Chondrocyte (in vitro differentiated cells): ENCODE results near the gene OR52E8. TPM values are rescaled to one million over a fixed set of nuclear protein-coding genes. Genes with fewer than 3 reads are reported as not detected.

Source experiments
- DNase-seq: peaks from one replicate; pipeline ENCODE4 v3.0.0; 2021; ENCODE audit warnings: mixed read lengths, low spot score
- H3K27ac Mint-ChIP-seq: one replicate; pipeline ENCODE4 v1.8.0; 2021; ENCODE audit warnings: mild to moderate bottlenecking, moderate library complexity, mixed read lengths; ENCODE audit not compliant: unreplicated experiment
- H3K27me3 Mint-ChIP-seq: 2 replicates; pipeline ENCODE4 v1.8.0; 2021; ENCODE audit warnings: low read depth, mixed read lengths
- H3K36me3 Mint-ChIP-seq: 2 replicates; pipeline ENCODE4 v1.8.0; 2021; ENCODE audit warnings: low read depth, mixed read lengths
- H3K4me1 Mint-ChIP-seq: 2 replicates; pipeline ENCODE4 v1.8.0; 2021; ENCODE audit warnings: low read depth, mild to moderate bottlenecking, mixed read lengths
- H3K4me3 Mint-ChIP-seq: one replicate; pipeline ENCODE4 v1.8.0; 2021; ENCODE audit warnings: mild to moderate bottlenecking, moderate library complexity, mixed read lengths; ENCODE audit not compliant: unreplicated experiment
- H3K9me3 Mint-ChIP-seq: 2 replicates; pipeline ENCODE4 v1.8.0; 2021; ENCODE audit warnings: low read depth, mixed read lengths
- total RNA-seq: library from RNA; stranded (reverse); gene quantifications from 3 replicates; pipeline ENCODE4 v1.2.1, GENCODE V29; 2021
- TF ChIP-seq, protein P1 (sequence below): fragments of 200-600 bp; sonication (generic); IDR thresholded peaks from 2 replicates; pipeline ENCODE4 v1.5.0; 2021; ENCODE audit warnings: antibody characterized with exemption, mild to moderate bottlenecking, moderate library complexity

OR52E8 gene
- total RNA-seq, 1 donor from 2014 or later, result not detected

DNA sequence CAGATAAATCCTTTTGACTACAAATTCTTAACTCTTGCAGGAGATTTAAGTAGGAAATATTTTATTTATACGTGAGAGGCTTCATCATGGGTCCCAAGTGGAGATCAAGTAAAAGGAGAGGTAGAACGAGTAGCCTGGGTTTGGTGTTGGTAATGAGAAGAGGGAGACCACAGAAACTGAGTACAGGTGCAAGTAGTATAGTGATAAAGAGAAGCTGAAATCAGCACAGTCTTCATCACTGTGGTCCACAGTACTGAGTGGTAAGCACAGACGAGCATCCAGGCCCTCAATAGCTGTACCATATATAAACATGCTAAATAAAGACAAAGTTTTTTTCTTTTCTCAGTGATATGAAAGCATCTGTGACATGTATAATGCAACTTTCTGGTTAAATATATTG is 29.7 kb upstream of the OR52E8 start:
- Mint-ChIP-seq H3K4me3 (no peak overlapping the region), H3K36me3 (no peaks in the 10 kb centered on the region), H3K4me1 (no peaks in the 10 kb centered on the region), H3K27me3 (peaks cover 20% of the 10 kb centered on the region), H3K27ac (no peak overlapping the region), H3K9me3 (no peaks in the 10 kb centered on the region)
- TF ChIP-seq, protein P1, sequence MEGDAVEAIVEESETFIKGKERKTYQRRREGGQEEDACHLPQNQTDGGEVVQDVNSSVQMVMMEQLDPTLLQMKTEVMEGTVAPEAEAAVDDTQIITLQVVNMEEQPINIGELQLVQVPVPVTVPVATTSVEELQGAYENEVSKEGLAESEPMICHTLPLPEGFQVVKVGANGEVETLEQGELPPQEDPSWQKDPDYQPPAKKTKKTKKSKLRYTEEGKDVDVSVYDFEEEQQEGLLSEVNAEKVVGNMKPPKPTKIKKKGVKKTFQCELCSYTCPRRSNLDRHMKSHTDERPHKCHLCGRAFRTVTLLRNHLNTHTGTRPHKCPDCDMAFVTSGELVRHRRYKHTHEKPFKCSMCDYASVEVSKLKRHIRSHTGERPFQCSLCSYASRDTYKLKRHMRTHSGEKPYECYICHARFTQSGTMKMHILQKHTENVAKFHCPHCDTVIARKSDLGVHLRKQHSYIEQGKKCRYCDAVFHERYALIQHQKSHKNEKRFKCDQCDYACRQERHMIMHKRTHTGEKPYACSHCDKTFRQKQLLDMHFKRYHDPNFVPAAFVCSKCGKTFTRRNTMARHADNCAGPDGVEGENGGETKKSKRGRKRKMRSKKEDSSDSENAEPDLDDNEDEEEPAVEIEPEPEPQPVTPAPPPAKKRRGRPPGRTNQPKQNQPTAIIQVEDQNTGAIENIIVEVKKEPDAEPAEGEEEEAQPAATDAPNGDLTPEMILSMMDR, result no peak
- no peak for DNase-seq

DNA sequence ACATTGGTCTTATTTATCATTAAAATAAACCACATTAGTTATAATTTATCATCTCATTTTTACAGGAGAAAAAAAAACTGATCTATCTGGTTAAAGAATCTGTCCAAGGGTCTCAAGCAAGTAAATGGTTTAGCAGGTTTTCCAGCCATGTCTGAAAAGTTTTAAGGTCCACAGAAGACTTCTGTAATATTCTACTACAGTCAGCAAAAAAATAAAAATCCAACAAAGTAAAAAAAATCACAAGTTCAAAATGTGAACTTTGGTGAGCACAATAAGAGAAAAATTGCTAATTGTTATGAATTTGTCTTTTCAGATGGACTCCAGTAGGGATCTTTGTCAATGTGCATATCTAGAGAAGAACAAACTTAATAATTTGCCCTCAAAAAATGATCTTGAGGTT is 24.3 kb upstream of the OR52E8 start:
- H3K27ac Mint-ChIP-seq, result no peak overlapping the region
- no peak overlapping the region for H3K4me3 Mint-ChIP-seq
- no peaks in the 10 kb centered on the region for H3K9me3 Mint-ChIP-seq
- no peak for DNase-seq
- peaks cover 11% of the 10 kb centered on the region for H3K27me3 Mint-ChIP-seq
- TF ChIP-seq, protein P1, result no peak
- H3K4me1 Mint-ChIP-seq, result no peaks in the 10 kb centered on the region
- H3K36me3 Mint-ChIP-seq, result no peaks in the 10 kb centered on the region

DNA sequence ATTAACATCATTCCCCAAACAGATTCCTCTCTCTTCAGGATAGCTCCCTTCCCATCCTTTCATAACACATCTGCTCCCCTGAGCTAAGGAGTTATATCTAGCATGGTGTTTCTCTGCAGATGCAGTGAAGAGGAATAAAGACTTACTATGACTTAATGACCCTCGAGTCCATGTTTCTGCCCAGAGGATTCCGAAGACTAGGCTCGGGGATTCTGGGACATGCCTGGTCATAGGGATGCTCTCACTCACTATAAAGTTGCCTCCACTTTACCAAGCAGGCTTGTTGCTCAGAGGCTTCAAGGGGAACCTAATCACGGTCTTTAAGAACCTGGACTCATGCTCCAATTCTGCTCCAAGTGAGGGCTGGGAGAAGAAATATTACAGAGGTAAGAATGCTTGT is 22.8 kb upstream of the OR52E8 start, which contains the start of gene OR52E4:
TSS of gene OR52E4 (plus strand) at position 301 of the 400 bp plus-strand sequence. CDS start 3,664 bp downstream, outside the sequence.
- TF ChIP-seq, protein P1, result no peak
- Mint-ChIP-seq H3K36me3 (no peaks in the 10 kb centered on the region), H3K27ac (no peak within 1 kb of the TSS), H3K4me1 (no peaks in the 10 kb centered on the region), H3K27me3 (peaks cover 8% of the 10 kb centered on the region), H3K9me3 (no peaks in the 10 kb centered on the region), H3K4me3 (no peak within 1 kb of the TSS)
- DNase-seq, result no peak

DNA sequence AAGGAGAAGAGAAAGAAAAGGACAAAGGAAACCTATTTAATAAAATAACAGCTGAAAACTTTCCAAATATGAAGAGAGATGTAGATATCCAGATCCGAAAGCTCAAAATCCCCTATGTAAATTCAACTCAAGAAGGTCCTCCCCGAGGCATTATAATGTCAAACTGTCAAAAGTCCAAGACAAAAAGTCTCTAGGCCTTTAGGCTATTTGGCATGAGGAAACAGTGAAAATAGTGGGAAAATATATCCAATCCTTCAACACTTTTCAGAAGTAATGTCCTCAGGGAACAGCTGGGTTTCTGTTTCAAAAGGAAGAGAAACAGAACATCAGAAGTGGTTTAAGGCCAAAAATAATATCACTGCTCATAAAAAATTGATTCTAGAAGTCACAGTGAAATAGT is 21.1 kb upstream of the OR52E8 start:
- Mint-ChIP-seq H3K36me3 (no peaks in the 10 kb centered on the region), H3K4me3 (no peak overlapping the region), H3K27me3 (peaks cover 5% of the 10 kb centered on the region), H3K9me3 (no peaks in the 10 kb centered on the region), H3K4me1 (no peaks in the 10 kb centered on the region), H3K27ac (no peak overlapping the region)
- TF ChIP-seq, protein P1, result no peak
- no peak for DNase-seq

DNA sequence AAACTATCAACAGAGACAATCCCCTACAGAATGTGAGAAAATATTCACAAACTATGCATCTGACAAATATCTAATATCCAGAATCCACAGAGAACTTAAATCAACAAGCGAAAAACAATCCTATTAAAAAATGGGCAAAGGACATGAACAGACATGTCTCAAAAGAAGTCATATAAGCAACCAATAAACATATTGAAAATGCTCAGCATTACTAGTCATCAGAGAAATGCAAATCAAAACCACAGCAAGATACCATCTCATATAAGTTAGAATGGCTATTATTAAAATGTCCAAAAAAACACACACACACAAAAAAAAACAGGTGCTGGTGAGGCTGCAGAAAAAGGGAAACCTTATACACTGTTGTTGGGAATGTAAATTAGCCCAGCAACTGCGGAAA is 8.3 kb upstream of the OR52E8 start:
- Mint-ChIP-seq H3K4me3 (no peak overlapping the region), H3K27me3 (peaks cover 2% of the 10 kb centered on the region), H3K4me1 (no peaks in the 10 kb centered on the region), H3K27ac (no peak overlapping the region), H3K9me3 (peaks cover 11% of the 10 kb centered on the region), H3K36me3 (no peaks in the 10 kb centered on the region)
- no peak for DNase-seq
- TF ChIP-seq, protein P1, result no peak
